ENCODE measurements around the gene CIITA.

DNA sequence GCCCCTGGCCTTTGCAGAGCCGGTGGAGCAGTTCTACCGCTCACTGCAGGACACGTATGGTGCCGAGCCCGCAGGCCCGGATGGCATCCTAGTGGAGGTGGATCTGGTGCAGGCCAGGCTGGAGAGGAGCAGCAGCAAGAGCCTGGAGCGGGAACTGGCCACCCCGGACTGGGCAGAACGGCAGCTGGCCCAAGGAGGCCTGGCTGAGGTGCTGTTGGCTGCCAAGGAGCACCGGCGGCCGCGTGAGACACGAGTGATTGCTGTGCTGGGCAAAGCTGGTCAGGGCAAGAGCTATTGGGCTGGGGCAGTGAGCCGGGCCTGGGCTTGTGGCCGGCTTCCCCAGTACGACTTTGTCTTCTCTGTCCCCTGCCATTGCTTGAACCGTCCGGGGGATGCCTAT is 29.5 kb downstream of the CIITA start:
- no peak for TF ChIP-seq NFE2L1 (CRISPR knock-in tag; IDR thresholded peaks at IDR 0.05)
- TF ChIP-seq, protein P1, sequence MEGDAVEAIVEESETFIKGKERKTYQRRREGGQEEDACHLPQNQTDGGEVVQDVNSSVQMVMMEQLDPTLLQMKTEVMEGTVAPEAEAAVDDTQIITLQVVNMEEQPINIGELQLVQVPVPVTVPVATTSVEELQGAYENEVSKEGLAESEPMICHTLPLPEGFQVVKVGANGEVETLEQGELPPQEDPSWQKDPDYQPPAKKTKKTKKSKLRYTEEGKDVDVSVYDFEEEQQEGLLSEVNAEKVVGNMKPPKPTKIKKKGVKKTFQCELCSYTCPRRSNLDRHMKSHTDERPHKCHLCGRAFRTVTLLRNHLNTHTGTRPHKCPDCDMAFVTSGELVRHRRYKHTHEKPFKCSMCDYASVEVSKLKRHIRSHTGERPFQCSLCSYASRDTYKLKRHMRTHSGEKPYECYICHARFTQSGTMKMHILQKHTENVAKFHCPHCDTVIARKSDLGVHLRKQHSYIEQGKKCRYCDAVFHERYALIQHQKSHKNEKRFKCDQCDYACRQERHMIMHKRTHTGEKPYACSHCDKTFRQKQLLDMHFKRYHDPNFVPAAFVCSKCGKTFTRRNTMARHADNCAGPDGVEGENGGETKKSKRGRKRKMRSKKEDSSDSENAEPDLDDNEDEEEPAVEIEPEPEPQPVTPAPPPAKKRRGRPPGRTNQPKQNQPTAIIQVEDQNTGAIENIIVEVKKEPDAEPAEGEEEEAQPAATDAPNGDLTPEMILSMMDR (IDR thresholded peaks at IDR 0.05): no peak
- TF ChIP-seq, protein P2, sequence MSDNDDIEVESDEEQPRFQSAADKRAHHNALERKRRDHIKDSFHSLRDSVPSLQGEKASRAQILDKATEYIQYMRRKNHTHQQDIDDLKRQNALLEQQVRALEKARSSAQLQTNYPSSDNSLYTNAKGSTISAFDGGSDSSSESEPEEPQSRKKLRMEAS (CRISPR knock-in tag; IDR thresholded peaks at IDR 0.05): no peak
